HG03469 (cell line): Measurements from ENCODE around the gene MRAP.
"Not testable (repeated sequence)": the region's sequence is repeated elsewhere in the genome, so short reads cannot be mapped to it uniquely, and the experiment has no call there.

Experiments
- ATAC-seq: cut with Tn5 transposase; IDR thresholded peaks from one replicate; pipeline ENCODE4 v1.9.1; 2021; ENCODE audit warnings: mild to moderate bottlenecking, moderate library complexity, moderate number of reproducible peaks; ENCODE audit not compliant: unreplicated experiment

Gene MRAP

GRCh38 chr21:32299695-32300094, 1.0 kb downstream of the MRAP start:
- no peak for ATAC-seq

GRCh38 chr21:32300117-32300681, 1.5 kb downstream of the MRAP start:
- no peak for ATAC-seq

GRCh38 chr21:32301596-32301995, 2.9 kb downstream of the MRAP start:
- ATAC-seq = no peak

GRCh38 chr21:32302560-32302959, 3.9 kb downstream of the MRAP start:
- ATAC-seq = no peak

GRCh38 chr21:32303385-32303784, 4.7 kb downstream of the MRAP start:
- no peak for ATAC-seq

GRCh38 chr21:32304998-32305397, 6.3 kb downstream of the MRAP start:
- no peak for ATAC-seq

DNA sequence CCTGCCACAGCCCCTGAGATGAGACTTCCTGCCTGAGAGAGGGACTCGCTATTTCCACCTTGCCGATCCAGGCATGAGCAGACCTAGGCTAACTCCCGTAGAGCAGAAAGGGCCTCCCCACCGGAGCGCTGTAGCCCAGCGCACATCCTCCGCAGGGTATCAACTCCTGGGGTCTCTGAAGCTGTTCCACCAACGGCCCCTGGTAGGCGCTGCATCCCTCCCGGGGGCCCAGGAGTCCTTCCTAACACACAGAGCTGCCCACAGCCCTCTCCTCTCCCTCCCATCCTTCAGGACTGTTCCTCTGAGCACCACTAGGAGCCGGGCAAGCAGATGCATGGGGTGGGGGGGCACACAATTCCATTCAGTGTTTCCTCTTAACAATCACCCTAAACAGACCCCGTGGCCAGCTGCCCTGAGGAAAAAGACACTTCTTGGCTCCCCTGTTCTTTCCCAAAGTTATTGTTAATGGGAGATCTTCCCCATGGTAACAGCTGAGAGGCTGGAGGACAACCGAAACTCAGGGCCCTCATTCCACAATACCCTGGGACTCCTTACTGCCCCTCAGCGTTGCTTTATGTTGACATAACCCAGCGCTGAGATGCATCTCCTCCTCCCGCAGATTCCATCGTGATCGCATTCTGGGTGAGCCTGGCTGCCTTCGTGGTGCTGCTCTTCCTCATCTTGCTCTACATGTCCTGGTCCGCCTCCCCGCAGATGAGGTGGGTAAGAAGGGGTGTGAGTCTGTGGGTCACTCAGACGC, 7.5 kb downstream of the MRAP start:
- ATAC-seq = no peak

DNA sequence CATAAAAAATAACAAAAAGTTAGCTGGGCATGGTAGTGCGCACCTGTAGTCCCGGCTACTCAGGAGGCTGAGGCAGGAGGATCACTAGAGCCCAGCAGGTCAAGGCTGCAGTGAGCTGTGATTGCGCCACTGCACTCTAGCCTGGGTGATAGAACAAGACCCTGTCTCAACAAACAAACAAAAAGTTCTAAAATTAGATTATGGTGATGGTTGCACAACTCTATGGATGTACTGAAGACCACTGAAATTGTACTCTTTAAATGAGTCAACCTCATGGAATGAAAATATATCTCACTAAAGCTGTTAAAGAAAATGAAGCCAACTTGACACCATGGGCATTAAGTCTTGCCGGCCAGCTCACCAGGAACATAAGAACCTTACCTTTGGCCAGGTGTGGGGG, 9.1 kb downstream of the MRAP start:
- no peak for ATAC-seq

DNA sequence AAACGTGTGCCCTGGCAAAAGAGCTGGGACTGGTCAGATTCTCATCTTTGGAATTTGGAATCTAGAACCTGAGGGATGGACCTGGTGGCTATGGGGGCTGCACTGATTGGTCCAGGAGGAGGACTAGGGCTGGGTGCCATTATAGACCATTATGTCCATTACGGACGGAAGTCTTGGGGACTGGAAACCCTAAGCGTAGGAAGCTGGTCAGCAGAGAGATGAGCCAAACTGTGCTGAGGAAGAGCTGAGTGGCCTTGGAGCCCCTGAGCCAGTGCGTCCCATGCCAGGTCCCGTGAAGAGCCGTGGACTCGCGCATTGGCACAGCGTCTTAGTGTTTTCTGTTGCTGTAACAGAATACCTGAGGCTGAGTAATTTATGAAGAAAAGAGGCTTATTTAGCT, 10.0 kb downstream of the MRAP start:
- no peak for ATAC-seq

GRCh38 chr21:32309906-32310460, 11.3 kb downstream of the MRAP start:
- no peak for ATAC-seq

DNA sequence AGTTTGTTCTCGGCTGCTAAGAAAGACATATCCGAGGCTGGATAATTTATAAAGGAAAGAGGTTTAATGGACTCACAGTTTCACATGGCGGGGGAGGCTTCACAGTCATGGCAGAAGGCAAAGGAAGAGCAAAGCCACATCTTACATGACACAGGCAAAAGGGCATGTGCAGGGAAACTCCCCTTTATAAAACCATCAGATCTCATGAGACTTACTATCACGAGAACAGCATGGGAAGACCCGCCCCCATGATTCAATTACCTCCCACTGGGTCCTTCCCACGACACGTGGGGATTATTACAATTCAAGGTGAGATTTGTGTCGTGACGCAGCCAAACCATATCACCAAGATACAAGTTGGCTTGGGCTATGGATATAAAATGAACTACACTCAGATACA, 12.3 kb downstream of the MRAP start:
- not testable (repeated sequence) for ATAC-seq

DNA sequence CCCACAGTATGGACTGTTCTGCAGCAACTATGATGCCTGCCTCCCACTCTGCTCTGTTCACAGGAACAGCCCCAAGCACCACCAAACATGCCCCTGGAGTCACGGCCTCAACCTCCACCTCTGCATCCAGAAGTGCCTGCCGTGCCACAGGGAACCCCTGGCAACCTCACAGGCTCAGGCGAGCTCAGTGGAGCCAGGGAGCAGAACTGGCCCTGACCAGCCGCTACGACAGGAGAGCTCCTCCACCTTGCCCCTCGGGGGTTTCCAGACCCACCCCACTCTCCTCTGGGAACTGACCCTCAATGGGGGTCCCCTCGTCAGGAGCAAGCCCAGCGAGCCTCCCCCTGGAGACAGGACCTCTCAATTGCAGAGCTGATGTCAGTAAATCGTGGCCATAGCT, 13.0 kb downstream of the MRAP start:
- ATAC-seq = no peak

- no peak for ATAC-seq
Observed at GRCh38 chr21:32312326-32312725, 13.7 kb downstream of the MRAP start.

DNA sequence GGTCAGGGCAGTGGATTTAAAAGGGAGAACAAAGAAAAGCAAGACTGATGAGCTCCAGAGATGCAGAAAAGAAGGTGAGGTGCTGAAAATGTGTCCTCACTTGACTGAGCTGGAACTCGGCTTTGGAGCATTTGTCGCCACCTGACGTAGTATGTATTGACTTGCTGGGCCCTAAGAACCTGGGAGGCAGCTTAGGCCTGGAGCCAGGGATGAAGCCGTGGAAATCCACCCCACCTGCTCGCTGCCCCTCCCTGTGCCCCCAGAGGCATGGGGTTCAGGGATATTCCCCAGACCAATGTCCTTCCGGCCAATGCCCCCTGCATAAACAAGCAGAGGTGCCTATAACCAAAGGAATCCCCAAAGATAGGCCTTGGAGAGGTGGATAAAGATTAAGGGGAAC, 14.3 kb downstream of the MRAP start:
- ATAC-seq = no peak

DNA sequence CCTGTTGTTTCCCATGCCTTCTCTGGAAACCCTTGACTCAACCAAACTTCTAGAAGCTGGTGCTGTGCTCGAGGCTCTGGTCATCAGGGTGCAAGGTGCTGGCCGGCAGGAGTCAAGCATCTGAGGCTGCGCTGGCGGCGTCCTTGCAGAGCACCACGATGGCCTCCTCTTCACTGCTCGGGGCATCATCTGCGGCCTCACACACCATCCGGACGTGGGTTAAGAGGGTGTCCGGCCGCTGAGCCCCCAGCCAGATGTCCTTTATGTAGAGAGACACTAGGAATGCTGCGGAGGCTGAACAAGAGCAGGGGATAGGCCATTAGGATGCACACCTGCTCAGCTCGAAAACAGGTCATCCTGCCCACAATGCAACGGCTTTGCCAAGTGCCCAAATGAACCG, 16.2 kb downstream of the MRAP start:
- ATAC-seq = no peak

- no peak for ATAC-seq
Observed at GRCh38 chr21:32315511-32316281, 17.0 kb downstream of the MRAP start.

DNA sequence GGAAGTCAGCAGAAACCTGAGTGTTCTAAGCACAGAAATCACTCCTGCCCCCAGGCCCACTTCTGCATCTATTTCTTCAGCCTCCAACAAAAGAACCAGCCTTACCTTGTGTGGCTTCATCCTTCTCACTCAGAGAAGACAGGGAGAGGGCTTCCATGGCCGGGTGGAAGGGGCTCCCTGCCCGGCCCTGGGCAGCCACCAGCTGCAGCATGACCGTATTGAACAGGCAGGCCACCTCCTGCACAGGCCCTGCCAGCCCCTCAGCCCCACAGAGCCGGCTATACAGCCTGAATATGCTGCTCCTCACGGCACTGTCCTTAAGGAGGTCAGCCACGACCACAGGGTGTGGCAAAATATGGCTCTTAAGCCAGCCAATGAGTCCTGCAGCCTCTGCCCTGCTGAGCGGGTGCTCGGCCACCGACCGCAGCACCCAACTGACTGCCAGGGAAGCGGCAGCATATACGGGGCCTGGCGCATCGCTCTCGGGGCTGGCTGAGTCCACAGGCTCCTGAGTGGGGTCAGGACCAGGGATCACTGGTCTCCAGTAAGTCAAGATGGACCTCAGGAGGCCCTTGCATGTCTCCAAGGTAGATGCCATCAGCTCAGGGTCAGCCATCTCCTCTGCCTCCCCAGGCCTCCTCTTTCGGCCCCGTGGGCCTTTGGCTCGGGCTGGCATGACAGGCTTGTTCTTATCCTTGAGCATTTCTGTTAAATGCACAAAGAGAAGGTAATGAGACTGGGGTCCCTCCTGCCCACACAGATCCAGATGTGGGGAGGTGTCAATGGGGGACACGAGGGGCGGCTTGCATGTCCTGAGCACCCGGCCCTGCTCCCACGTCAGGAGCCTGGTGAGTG, 17.9 kb downstream of the MRAP start:
- no peak for ATAC-seq

GRCh38 chr21:32317726-32318125, 19.1 kb downstream of the MRAP start:
- ATAC-seq = no peak

DNA sequence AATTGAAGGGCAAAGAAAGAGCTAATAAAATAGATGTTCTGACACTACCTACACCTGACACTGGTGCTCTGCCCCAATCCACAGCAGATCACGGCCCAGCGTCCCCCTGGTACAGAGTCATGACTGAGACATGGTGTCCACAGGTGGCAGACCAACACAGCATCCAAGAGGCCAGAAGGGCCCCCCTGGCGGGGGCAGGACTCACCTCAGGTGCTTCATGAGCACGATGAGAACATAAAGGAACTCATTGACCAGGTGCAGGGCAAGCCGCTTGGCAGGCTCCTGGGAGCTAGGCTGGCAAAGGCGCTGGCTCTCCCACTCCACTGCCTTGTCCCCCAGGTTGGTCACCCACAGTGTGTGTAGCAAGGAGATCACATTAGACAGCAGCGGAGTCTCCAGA, 20.4 kb downstream of the MRAP start:
- ATAC-seq = no peak

DNA sequence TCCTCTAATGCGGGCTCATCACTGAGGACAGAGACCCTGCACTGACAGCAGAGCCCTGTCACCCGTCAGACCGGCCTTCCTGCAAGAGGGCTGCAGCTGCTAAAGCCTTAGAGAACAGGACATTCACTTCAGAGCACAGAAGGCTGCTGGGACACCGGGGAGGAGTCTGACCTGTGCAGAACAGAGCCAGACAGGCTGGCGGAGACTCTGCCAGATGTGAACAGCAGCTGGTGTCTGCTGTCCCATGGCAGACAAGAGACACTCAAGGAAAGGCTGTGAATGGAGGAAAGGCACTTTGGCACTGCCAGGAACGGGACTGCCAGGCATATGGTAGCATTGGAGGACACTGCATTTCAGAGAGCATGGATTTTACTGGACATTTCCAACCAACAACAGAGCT, 21.4 kb downstream of the MRAP start:
- ATAC-seq = no peak

- ATAC-seq = no peak
Observed at GRCh38 chr21:32320726-32321125, 22.1 kb downstream of the MRAP start.
